ENCODE data around the gene TDRD15.

The TDRD15 gene

DNA sequence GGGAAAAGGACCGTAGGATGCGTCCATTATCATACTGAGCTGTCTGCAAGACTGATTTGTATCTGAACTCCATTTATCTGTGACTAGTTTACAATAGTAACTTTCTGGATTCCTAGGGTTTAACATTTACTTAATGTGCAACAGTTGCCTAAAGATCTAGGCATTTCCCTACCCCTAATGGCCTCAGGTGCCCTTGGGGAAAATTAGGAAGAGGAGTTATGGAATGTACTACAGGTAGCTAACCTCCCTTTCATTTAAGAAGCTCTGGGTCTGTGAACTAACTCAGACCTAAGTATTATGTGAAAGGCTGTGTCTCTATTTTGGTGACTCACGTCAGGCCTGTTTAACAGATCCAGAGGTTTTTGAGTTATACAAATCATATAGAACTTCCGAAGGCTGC lies 59.5 kb downstream of the TDRD15 start:
- TF ChIP-seq, protein P1, sequence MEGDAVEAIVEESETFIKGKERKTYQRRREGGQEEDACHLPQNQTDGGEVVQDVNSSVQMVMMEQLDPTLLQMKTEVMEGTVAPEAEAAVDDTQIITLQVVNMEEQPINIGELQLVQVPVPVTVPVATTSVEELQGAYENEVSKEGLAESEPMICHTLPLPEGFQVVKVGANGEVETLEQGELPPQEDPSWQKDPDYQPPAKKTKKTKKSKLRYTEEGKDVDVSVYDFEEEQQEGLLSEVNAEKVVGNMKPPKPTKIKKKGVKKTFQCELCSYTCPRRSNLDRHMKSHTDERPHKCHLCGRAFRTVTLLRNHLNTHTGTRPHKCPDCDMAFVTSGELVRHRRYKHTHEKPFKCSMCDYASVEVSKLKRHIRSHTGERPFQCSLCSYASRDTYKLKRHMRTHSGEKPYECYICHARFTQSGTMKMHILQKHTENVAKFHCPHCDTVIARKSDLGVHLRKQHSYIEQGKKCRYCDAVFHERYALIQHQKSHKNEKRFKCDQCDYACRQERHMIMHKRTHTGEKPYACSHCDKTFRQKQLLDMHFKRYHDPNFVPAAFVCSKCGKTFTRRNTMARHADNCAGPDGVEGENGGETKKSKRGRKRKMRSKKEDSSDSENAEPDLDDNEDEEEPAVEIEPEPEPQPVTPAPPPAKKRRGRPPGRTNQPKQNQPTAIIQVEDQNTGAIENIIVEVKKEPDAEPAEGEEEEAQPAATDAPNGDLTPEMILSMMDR (IDR thresholded peaks at IDR 0.05; ENCODE audit: insufficient read depth, low read length, missing control alignments), result no peak
- H3K4me3 ChIP-seq (ENCODE audit: low read depth, low read length), result no peak overlapping the region
- CTCF ChIA-PET, result no interaction called here
- no peak for DNase-seq (ENCODE audit: low read depth, low spot score)
- POLR2A ChIA-PET, result no interaction called here

DNA sequence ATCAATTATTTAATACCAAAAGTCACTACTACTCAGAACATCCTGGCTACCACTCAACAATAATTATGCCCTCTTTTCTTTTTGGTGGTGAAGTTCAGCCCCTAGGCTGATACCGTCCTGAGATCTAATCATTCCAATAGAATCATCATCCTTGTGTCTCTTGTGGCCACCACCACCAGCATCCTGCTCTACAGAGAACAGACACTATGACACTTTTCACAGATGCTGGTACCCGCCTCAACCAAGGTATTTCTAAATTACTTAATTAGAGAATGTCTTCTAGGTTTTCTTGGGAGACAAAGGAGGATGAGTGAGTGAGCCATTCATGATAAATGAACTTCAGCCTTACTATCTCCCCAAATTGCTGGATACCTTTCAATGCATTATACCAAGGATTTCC lies 60.0 kb downstream of the TDRD15 start:
- no peak overlapping the region for H3K4me3 ChIP-seq (ENCODE audit: low read depth, low read length)
- ChIA-PET POLR2A (no interaction called here), CTCF (no interaction called here)
- TF ChIP-seq, protein P1 (IDR thresholded peaks at IDR 0.05; ENCODE audit: insufficient read depth, low read length, missing control alignments), result no peak
- no peak for DNase-seq (ENCODE audit: low read depth, low spot score)

DNA sequence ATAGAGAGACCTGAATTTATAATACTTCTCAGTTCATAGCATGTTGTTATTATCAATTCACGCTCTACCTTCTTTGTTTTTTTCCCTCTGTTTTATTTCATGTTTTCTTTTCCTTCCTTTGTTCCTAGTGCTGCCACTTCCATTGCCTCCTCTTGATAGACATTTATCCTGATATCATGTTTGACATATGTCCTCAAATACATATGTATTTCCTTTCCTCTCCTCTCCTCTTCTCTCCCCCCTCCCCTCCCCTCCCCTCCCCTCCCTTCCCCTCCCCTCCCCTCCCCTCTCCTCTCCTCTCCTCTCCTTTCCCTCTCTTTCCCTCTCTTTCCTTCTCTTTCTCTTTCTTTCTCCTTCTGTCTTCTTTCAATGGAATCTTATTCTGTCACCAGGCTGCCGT lies 67.8 kb downstream of the TDRD15 start:
- CTCF ChIA-PET, result no interaction called here
- POLR2A ChIA-PET, result no interaction called here

More for the DNA sequence above, 67.8 kb downstream of the TDRD15 start:
- TF ChIP-seq, protein P1 (IDR thresholded peaks at IDR 0.05; ENCODE audit: insufficient read depth, low read length, missing control alignments), result no peak
- DNase-seq (ENCODE audit: low read depth, low spot score), result no peak
- H3K4me3 ChIP-seq (ENCODE audit: low read depth, low read length), result no peak overlapping the region
